PC-3 (cell line): ENCODE measurements around the gene SERINC3.

Experiments
- CTCF ChIP-seq: fragments of 300-600 bp; sonication (generic); conservative IDR thresholded peaks from 2 replicates; pipeline ENCODE4 v1.5.1; 2017; ENCODE audit warnings: antibody characterized with exemption, low read depth, mild to moderate bottlenecking, low read length
- EZH2 ChIP-seq: fragments of 300-600 bp; sonication (generic); IDR thresholded peaks from one replicate; pipeline ENCODE4 v1.6.1; 2017; ENCODE audit warnings: antibody characterized with exemption, mild to moderate bottlenecking, low read length; ENCODE audit not compliant: unreplicated experiment

GRCh38 chr20:44461142-44461802, 60.6 kb downstream of the SERINC3 start:
- TF ChIP-seq CTCF = peak; percentile 31; the same call in 1 of the 2 replicates
- no peak for TF ChIP-seq EZH2
